ENCODE measurements around the gene TEN1. TPM values are rescaled to one million over a fixed set of nuclear protein-coding genes. Genes with fewer than 3 reads are reported as not detected.

Gene TEN1
- total and polyA plus RNA-seq, 2 of the 13 experiments (the other 11 are each of a cell fraction or from before 2014, with no cell fraction given), result 18.0 to 21.3 TPM

GRCh38 chr17:75996665-75997590 is 17.9 kb downstream of the TEN1 start (continued):
- TF ChIP-seq ZNF562 (CRISPR knock-in tag; IDR thresholded peaks at IDR 0.05; ENCODE audit: borderline replicate concordance) (no peak), ZSCAN21 (CRISPR knock-in tag; IDR thresholded peaks at IDR 0.05; ENCODE audit: borderline replicate concordance) (no peak), BCL3 (CRISPR knock-in tag; IDR thresholded peaks at IDR 0.05) (peak; percentile 81; the same call in 1 of the 2 replicates), CENPT (CRISPR knock-in tag; IDR thresholded peaks at IDR 0.05; ENCODE audit: low read depth) (no peak), DMAP1 (CRISPR knock-in tag; IDR thresholded peaks at IDR 0.05) (no peak), KDM5A (IDR thresholded peaks at IDR 0.05; ENCODE audit: borderline replicate concordance, low read length) (no peak), ZNF30 (CRISPR knock-in tag; IDR thresholded peaks at IDR 0.05) (no peak), ZZZ3 (CRISPR knock-in tag; IDR thresholded peaks at IDR 0.05; ENCODE audit: borderline replicate concordance) (0 out of 2 replicates have a peak, but pooled peaks have one; percentile 39), ZNF101 (CRISPR knock-in tag; IDR thresholded peaks at IDR 0.05; ENCODE audit: borderline replicate concordance, low read depth) (no peak), SNAPC5 (CRISPR knock-in tag; IDR thresholded peaks at IDR 0.05; ENCODE audit: borderline replicate concordance) (peak; percentile 65; the same call in 1 of the 2 replicates), ZNF788 (CRISPR knock-in tag; IDR thresholded peaks at IDR 0.05; ENCODE audit: borderline replicate concordance) (peak; percentile 90), ZNF674 (CRISPR knock-in tag; IDR thresholded peaks at IDR 0.05; ENCODE audit: low read depth) (no peak), SMAD3 (CRISPR knock-in tag; IDR thresholded peaks at IDR 0.05) (peak; percentile 65; the same call in 1 of the 2 replicates), FUBP1 (CRISPR knock-in tag; IDR thresholded peaks at IDR 0.05; ENCODE audit: borderline replicate concordance) (peak; percentile 93; the same call in 1 of the 2 replicates), ATF1 (CRISPR knock-in tag; IDR thresholded peaks at IDR 0.05) (no peak), ZNF879 (CRISPR knock-in tag; IDR thresholded peaks at IDR 0.05) (0 out of 2 replicates have a peak, but pooled peaks have one; percentile 18)

All from HepG2 (cell line).